MM.1S (cell line): ENCODE measurements around the gene C13orf42.

Experiments used
- CTCF ChIP-seq: fragments of 300-600 bp; sonication (generic); IDR thresholded peaks from 2 replicates; pipeline ENCODE4 v1.5.1; 2016; ENCODE audit warnings: antibody characterized with exemption, low read length, mixed read lengths
- EZH2 ChIP-seq: fragments of 300-600 bp; sonication (generic); optimal IDR thresholded peaks from 2 replicates; pipeline ENCODE3; 2017; ENCODE audit warnings: low read depth, mild to moderate bottlenecking, antibody characterized with exemption, low read length, mixed read lengths
- EZH2phosphoT487 ChIP-seq: fragments of 300-600 bp; sonication (generic); IDR thresholded peaks from 2 replicates; pipeline ENCODE4 v1.6.1; 2018; ENCODE audit warnings: antibody characterized with exemption, low read length

GRCh38 chr13:51036418-51036817, 74.7 kb downstream of the C13orf42 start:
- TF ChIP-seq CTCF (no peak), EZH2 (no peak), EZH2phosphoT487 (no peak)
